Stimulated activated CD4-positive, alpha-beta T cell treated with anti-CD3 and anti-CD28 coated beads, Interleukin-1b, Interleukin-23, amount 100 ng/mL, for 1 hour (primary cell): ENCODE data around the gene CATSPERZ.

Experiments
- DNase-seq, 2 donors: peaks; one replicate each; pipeline ENCODE4 v3.0.0-alpha.2; 2020; ENCODE audit warnings: low read depth in 2 of 2

CATSPERZ gene

DNA sequence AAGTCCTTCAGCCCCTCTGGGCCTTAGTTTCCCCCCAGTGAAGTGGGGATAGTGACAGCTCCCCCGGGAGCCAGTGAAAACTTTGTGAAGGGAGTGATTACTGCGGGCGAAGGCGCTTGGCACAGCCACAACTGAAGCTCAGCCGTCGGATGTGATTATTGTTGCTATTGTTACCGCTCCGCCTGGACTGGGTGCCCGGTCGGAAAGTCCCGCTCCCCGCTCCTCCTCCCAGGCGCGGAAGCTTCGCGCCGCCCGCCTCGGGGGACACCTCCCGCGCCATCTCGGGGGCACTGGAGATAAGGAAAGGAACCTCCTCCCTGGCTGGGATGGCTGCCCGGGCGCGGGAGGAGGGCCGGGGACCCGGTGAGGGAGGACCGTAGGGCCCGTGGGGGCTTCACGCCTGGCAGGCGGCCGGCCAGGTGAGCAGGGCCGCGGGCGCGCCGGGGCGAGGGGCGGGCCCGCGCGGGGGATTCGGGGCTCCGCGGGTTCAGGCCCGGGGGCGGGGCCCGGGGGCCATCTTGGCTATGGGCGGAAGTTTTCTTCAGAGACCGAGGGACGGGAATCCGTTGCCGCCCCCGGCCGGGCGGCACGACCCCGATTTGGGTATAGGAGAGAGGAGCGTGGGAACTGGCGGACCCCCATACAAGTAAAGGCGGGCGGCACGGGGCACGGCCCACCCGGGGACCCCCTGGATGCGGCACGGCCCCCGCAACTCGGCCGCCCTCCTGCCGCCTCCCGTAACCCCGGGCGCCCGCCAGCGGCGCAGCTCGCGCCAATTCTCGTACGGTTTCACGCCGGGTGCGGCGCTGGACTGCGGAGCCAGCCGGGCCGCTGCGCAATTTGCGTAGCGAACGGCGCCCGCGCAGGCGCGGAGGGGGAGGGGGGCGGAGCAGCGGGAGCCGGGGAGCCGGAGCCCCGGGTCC is 14.9 kb upstream of the CATSPERZ start, which contains the start of gene GPR137:
Gene GPR137, plus strand, starts transcription at position 887 of the 923 bp plus-strand sequence. CDS start 677 bp downstream, outside the sequence.
- peak; percentile 71 to 93 for DNase-seq

DNA sequence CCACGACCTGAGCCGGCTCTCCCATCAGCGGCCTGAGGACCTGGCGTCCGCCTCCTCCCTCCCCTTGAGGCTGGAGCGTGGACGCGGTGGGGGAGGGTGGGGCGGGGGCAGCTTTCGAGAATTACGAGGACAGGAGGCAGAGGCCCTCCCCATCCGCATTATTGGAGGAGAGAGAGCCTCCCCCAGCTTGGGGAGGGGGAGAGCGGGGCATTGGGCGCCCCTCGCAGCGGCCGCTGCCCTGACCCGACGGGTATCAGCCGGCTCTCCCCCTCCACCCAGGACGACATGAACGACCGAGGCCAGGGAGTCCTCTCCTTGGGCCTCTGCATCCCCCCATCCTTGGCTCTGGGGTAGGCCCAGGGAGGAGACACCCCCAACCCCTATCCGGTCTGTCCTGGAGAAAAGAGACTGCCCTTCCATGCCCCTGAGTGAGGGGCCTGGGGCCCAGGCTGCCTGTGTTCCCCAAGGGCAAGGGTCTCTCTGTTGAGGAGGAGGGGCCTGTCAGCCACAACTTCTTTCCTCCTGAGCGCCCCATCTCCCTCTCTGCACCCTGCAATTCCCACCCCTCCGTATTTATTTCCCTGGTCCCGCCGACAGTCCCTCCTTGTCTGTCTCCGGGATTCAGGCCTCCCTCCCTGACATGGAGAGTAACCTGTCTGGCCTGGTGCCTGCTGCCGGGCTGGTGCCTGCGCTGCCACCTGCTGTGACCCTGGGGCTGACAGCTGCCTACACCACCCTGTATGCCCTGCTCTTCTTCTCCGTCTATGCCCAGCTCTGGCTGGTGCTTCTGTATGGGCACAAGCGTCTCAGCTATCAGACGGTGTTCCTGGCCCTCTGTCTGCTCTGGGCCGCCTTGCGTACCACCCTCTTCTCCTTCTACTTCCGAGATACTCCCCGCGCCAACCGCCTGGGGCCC is 14.0 kb upstream of the CATSPERZ start:
- no peak for DNase-seq

DNA sequence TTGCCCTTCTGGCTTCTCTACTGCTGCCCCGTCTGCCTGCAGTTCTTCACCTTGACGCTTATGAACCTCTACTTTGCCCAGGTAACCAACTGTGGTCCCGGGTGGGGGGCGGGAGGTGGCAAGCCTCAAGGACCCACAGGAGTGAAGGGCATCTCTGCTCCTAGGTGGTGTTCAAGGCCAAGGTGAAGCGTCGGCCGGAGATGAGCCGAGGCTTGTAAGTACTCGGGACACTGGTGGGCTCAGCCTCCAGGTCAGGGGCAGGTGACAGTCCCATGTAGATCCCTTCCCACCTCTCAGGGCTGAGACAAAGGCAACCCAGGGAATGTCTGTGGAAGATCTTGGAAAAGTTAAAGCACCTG is 13.4 kb upstream of the CATSPERZ start:
- DNase-seq: no peak

DNA sequence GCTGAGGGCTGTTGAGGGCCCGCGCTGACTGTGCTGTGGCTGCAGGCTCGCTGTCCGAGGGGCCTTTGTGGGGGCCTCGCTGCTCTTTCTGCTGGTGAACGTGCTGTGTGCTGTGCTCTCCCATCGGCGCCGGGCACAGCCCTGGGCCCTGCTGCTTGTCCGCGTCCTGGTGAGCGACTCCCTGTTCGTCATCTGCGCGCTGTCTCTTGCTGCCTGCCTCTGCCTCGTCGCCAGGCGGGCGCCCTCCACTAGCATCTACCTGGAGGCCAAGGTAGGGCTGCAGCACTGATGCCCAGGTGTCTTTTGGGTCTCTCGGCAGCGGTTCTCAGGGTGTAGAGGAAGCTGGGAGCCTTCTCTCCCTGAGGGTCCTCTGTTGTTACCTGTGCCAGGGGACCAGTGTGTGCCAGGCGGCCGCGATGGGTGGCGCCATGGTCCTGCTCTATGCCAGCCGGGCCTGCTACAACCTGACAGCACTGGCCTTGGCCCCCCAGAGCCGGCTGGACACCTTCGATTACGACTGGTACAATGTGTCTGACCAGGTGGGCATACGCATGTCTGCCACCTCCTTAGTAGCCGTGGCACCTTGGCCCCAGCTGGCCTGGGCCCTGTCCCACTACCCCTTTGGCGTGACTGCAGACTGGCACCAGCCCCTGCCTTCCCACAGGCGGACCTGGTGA is 12.3 kb upstream of the CATSPERZ start:
- no peak for DNase-seq

DNA sequence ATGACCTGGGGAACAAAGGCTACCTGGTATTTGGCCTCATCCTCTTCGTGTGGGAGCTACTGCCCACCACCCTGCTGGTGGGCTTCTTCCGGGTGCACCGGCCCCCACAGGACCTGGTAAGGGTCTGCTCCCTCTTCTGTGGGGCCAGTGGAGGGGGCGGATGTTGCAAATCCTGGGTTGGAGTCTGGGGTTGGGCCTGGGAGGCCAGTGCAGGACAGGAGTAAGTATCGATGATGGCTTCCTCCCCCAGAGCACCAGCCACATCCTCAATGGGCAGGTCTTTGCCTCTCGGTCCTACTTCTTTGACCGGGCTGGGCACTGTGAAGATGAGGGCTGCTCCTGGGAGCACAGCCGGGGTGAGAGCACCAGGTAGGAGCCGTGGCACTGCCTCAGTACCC is 11.8 kb upstream of the CATSPERZ start:
- no peak for DNase-seq

DNA sequence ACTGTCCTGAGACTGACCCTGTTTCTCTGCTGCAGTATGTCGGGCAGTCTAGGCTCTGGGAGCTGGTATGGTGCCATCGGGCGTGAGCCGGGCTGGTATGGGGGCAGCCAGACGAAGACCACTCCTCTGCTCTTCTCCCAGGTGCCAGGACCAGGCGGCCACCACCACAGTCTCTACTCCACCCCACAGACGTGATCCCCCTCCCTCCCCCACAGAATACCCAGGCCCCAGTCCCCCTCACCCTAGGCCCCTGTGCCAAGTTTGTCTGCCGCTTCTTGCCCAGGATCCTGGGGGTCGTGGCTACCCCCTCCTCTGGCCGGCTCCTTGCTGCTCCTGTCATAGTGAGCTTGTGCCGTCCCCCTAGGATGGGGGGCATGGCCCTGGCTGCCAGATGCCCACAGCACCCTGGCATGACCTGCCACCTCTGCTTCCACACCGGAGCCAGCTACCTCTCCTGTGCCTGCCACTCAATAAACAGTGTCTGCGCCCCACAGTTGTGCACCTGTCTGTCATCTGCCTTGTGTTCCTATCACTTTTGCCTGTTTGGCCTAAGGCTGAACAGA is 11.1 kb upstream of the CATSPERZ start:
- DNase-seq: no peak

DNA sequence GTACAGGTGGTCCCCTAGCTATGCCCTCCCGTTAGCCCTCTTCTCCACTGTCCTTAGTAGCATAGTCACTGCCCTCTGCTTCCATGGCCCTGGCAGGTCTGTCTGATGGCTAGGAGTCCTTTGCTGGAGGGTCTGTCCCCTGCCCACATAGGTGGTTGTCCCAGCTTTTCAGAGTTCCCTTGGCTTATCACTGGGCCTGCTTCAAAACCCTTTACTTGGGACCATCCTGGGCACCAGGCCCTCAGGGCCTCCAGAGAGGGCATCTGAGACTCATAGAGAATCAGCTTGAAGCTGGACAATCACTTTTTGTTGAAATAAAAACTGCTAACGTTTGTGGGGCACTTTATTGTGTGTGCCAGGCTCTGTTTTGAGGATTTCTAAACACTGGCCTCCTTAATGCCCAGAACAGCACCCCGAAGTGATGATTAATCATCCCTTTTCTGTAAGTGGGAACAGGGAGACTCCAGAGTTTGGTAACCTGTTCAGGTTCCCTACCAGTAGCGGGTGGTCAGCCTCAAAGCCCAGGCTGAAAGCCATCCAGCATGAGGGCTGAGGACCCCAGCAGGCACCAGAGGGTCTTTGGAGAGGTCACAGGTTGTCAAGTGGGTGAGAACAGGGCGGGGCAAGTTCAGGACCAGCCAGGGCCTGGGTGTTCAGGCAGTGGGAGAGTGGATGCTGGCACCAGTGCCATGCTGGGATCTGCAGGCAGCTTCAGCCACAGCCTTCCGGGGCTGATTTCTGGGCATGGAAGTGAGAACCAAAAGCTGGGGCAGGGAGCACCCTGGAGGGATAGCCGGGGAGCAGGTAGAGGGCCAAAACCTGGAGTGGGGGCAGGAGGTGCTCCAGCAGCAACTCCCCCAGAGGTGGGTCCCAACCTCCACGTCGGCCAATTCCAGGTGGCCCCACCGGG is 9.6 kb upstream of the CATSPERZ start:
- no peak for DNase-seq

DNA sequence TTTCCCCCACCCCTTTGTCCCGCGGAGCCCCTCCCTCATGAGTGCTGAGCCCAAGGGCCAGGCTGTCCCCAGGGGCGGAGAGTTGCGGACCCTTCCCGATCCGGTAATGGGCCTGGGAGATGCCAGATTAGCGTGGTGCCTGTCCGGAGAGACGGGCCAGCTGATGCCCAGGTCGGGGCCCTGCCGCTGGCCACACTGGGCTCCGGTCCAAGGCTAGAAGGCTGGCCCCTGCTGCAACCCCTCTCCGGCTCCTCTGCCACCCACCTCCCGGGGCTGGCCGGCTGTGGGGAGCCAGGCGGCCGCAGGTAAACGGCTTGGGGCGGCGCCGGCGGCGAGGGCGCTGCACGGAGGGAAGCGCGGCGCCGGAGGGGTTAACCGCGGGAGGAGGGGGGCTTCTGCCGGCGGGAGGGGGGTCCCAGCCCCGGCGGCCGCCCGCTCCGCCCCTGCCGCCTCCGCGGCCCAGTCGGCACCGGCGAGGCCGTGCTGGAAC is 8.9 kb upstream of the CATSPERZ start, which contains the start of gene KCNK4:
Gene KCNK4, plus strand, starts transcription at position 41 of the 490 bp plus-strand sequence. CDS start 1,717 bp downstream, outside the sequence.
- no peak for DNase-seq

DNA sequence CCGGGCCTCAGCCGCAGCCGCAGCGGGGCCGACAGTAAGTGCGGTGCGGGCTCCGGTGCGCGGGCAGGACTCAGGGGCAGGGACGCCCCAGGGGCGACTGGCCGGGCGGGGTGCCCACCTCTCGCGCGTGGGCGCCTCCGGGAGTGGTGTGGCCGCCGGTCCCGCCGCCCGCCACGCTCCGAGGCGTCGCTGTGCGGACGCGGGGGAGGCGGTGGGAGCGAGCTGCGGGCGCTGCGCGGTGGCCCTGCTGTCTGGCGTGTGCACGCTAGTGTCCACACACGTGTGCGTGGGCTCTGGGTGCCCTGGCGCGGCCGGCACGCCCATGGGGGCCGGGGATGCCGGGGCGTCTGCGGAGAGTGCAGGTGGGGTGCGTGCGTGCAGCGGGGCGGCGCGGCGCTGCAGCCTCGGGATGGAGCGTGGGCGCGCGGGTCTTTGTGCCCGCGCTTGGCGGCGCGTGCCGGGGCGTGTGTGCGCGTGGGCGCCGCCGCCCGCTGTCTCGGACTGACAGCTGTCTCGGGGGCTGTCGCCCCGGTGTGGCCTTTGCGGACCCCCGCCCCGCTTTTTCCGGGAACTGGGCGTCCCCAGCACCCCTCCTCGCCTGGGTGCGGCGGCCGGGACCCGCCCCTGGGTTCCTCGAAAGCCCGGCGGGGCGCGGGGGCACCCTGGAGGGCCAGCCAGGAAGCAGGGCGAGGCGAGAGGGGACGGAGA is 8.3 kb upstream of the CATSPERZ start:
- DNase-seq: no peak

DNA sequence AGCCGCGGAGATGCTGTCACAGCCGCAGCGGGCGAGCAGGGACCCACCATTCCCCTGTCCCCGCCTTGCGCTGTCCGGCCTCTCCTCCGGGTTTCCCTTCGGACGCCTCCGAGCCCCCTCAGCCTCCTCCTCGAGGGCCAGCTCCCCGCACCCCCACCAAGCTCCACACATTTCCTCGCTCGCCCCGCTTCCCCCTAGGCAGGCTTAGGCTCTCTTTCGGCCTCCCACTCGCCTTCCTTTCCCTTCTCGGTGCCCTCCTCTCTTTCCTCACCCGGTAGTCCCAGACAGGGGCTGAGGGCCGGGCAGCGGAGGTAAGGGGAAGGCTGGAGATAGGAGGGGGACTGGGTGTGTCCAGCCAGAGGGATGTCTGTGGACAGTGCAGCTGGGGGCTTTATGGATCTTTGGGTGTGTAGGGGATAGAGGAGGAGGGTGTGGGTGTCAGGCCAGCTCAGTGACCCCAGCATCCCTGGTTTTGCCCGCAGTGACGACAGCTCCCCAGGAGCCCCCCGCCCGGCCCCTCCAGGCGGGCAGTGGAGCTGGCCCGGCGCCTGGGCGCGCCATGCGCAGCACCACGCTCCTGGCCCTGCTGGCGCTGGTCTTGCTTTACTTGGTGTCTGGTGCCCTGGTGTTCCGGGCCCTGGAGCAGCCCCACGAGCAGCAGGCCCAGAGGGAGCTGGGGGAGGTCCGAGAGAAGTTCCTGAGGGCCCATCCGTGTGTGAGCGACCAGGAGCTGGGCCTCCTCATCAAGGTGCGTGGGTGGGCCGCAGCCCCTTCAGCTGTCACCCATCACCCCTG is 7.5 kb upstream of the CATSPERZ start:
- no peak for DNase-seq

DNA sequence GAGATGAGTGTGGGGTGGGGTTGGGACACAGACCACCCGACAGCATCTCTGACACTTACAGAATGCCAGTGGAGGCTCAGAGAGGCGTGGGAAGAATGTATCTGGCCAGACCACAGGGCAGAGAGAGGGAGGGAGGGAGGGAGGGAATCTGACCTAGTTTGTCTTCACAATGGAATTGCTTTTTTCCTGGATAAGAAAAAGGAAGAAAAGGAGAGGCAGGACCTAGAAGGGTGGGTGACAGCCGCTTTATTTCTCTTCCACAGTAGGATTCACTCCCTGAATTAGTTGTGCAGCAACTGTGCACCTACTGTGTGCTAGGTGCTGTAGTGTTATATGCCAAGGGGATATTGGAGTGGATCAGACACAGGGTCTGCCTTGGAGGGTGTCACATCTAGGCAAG is 5.4 kb upstream of the CATSPERZ start:
- no peak for DNase-seq

DNA sequence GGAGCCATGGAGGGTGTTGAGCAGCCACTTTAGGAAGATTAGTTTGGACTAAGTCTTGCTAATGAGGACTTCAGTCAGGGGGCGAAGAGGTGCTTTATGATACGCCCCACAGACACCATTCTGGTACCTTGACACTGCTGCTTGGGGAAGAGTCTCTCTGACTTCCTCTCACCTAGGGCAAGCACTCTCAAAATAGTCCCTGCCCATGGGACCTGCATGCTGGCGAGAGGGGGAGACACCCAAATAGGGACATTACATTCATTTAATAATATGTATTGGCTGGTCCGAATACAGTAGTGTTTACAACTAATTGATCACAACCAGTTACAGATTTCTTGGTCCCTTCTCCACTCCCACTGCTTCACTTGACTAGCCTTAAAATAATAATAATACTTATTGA is 4.4 kb upstream of the CATSPERZ start:
- no peak for DNase-seq

DNA sequence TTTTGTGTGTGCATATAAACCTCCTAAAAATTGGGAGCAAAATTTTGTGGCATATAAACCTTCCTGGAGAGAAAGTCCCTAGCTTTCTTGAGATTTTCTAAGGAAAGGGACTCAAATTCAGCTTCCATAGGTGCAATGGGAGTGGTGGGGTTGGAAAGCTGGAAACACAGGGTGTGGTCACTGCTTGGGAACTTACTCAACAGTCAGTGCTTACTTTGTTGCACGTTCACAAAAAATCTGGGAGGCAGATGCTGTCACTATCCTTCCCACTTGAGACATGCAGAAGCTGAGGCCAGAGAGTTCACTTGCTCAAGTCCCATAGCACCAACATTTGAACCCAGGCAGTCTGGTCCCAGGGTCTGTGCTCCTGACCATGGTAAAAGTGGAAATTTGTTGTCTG is 3.9 kb upstream of the CATSPERZ start:
- no peak for DNase-seq

DNA sequence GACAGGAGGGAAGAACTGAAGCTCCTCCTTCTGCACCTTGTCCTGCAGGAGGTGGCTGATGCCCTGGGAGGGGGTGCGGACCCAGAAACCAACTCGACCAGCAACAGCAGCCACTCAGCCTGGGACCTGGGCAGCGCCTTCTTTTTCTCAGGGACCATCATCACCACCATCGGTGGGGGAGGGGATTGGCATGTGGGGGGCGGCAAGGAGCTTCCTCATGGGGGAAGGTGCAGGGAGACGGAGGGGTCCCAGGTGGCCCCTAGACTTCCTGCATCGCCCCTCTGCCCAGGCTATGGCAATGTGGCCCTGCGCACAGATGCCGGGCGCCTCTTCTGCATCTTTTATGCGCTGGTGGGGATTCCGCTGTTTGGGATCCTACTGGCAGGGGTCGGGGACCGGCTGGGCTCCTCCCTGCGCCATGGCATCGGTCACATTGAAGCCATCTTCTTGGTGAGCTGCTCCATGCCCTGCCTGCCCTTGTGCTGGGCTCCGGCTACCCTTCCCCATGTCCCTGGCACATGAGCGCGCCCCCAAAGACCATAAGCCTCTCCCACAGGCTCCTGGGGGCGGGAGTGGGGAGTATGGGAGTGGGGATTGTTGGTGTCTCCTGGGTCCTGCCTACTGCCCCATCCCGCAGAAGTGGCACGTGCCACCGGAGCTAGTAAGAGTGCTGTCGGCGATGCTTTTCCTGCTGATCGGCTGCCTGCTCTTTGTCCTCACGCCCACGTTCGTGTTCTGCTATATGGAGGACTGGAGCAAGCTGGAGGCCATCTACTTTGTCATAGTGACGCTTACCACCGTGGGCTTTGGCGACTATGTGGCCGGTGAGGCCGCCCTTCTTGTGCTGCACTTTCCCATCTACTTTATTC is 3.1 kb upstream of the CATSPERZ start:
- no peak for DNase-seq

DNA sequence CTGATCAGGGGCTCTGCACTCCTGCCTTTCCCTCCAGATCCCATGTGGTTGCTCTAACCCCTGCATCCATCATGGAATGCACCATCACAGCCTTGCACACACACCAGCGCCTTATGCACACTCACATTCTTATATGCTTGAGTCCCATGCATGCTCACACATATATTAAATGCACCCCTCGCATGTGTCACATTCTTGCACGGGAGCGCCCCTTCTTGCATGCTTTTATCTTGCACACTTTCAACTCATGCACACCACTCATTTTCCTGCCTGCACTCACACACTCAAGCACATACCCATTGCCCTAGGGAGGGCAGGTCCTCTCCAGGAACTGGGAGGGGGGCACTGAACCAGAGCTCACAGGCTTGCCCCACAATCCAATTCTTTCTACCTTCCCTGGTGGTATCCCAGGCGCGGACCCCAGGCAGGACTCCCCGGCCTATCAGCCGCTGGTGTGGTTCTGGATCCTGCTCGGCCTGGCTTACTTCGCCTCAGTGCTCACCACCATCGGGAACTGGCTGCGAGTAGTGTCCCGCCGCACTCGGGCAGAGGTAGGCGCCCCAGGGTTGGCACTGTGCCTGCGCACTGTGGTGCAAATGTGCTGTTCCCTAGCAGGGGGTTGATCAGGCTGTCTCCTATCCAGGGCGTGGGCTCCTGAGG is 2.3 kb upstream of the CATSPERZ start:
- no peak for DNase-seq

DNA sequence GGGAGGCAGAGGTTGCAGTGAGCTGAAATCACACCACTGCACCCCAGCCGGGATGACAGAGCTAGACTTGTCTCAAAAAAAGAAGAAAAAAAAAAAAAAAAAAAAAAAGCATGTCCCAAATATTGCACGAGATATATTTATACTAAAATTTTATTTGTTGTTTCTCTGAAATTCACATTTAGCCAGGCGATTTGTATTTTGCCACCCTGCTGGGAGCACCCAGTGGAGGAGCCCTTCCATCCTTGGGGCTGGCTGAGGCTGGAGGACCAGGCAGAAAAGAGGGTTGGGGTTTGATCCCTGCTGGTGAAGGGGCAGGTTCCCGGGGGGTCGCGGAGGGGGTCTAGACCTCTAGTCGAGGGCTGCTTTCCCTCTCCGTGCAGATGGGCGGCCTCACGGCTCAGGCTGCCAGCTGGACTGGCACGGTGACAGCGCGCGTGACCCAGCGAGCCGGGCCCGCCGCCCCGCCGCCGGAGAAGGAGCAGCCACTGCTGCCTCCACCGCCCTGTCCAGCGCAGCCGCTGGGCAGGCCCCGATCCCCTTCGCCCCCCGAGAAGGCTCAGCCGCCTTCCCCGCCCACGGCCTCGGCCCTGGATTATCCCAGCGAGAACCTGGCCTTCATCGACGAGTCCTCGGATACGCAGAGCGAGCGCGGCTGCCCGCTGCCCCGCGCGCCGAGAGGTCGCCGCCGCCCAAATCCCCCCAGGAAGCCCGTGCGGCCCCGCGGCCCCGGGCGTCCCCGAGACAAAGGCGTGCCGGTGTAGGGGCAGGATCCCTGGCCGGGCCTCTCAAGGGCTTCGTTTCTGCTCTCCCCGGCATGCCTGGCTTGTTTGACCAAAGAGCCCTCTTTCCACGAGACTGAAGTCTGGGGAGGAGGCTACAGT is 952 bp upstream of the CATSPERZ start:
- DNase-seq: no peak
